ENCODE measurements around the gene PIGM.

The PIGM gene

DNA sequence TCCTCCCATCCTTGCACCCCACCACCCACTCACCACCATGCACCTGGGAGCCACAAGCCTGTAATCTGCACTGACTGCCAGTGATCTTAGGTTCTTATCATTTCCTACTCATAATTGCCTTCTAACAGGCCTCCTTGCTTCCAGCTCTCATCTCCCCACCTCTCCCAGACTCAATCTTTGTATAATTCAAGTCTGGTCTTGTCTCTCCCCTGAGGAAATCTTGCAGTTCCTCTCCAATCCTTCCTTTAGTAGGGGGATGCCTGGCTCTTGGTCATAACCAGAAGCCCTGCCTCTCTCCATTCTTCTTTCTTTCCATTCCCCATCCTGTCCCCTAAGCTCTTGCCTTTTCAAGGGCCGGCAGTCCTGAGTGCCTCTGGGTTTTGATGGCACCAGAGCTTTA is 27.8 kb downstream of the PIGM start:
- DNase-seq (ENCODE audit: low read depth) = no peak
- no peak overlapping the region for H3K4me3 ChIP-seq (ENCODE audit: low read depth, low read length)
- TF ChIP-seq, protein P1, sequence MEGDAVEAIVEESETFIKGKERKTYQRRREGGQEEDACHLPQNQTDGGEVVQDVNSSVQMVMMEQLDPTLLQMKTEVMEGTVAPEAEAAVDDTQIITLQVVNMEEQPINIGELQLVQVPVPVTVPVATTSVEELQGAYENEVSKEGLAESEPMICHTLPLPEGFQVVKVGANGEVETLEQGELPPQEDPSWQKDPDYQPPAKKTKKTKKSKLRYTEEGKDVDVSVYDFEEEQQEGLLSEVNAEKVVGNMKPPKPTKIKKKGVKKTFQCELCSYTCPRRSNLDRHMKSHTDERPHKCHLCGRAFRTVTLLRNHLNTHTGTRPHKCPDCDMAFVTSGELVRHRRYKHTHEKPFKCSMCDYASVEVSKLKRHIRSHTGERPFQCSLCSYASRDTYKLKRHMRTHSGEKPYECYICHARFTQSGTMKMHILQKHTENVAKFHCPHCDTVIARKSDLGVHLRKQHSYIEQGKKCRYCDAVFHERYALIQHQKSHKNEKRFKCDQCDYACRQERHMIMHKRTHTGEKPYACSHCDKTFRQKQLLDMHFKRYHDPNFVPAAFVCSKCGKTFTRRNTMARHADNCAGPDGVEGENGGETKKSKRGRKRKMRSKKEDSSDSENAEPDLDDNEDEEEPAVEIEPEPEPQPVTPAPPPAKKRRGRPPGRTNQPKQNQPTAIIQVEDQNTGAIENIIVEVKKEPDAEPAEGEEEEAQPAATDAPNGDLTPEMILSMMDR (IDR thresholded peaks at IDR 0.05; ENCODE audit: control insufficient read depth, extremely low read depth, insufficient read depth) = no peak

DNA sequence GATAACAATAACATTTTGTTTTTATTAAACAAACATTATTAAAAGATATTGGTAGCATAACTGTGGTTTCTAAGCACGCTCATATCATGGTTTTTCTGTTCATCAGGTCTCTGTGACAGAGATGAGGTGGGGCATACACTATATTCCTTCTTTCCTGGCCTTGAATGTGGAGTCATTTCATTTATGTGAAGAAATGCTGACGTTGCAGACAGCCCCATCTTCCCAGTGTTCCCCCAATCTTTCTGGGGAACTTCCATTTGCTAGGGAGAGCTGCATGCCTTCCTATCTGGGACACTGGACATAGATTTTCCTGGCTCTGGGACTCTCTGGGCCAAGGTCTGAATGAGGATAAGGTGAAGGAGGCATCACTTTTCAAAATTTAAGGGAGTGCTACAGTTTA is 30.4 kb downstream of the PIGM start:
- H3K4me3 ChIP-seq (ENCODE audit: low read depth, low read length) = no peak overlapping the region
- TF ChIP-seq, protein P1 (IDR thresholded peaks at IDR 0.05; ENCODE audit: control insufficient read depth, extremely low read depth, insufficient read depth) = no peak

DNA sequence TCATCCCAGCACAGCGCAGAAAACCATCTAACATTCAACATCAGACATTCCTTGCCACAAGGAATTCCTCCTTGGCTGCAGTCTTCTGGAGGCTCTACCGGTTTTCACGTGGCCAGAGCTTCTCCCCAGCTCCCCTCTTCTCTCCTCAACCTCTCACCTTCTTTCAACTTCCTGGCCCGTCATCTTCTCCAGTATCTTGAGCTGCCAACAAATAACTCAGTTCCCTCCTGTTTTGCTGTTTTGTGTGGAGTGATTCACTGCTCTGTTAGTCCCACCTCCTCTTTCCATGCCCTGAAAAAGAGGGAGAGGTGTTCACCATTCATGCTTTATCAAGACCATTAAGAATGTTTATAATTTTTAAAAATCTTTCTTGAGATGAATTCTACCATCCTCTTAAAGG is 32.6 kb downstream of the PIGM start:
- TF ChIP-seq, protein P1 (IDR thresholded peaks at IDR 0.05; ENCODE audit: control insufficient read depth, extremely low read depth, insufficient read depth) = no peak

More for the DNA sequence above, 30.4 kb downstream of the PIGM start:
- DNase-seq (ENCODE audit: low read depth) = no peak

DNA sequence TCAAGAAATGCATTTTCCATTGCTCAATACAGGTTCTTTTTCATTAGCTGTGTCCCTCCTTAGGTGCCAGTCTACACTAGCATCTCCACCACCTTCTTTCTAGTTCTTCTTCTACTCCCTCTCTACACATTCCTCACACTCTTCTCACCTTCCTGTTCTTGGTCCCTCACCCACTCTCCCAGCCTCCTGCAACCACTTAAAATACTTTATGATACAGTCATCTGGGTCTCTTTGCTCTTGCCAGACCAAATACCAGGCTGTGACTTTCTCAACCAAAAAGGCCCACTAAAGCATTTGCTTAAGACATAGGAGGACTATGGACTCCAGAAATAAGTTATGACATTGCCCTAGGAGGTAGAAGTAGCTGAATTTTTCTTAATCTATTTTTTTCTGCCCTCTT is 35.1 kb downstream of the PIGM start:
- TF ChIP-seq, protein P1 (IDR thresholded peaks at IDR 0.05; ENCODE audit: control insufficient read depth, extremely low read depth, insufficient read depth) = no peak
- no peak for DNase-seq (ENCODE audit: low read depth)
- no peak overlapping the region for H3K4me3 ChIP-seq (ENCODE audit: low read depth, low read length)

More for the DNA sequence above, 32.6 kb downstream of the PIGM start:
- DNase-seq (ENCODE audit: low read depth) = no peak
- H3K4me3 ChIP-seq (ENCODE audit: low read depth, low read length) = no peak overlapping the region

DNA sequence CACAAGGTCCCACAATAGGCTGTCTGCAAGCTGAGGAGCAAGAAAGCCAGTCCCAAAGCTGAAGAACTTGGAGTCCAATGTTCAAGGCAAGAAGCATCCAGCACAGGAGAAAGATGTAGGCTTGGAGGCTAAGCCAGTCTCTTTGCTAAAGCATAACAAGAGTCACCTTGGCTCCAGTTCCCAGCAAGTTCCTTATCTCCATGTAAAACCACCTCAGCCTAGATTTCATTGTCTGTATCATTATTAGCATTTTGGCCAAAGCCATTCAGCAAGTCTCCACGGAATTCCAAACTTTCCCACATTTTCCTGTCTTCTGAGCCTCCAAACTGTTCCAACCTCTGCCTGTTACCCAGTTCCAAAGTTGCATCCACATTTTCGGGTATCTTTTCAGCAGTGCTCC is 36.9 kb downstream of the PIGM start:
- no peak overlapping the region for H3K4me3 ChIP-seq (ENCODE audit: low read depth, low read length)
- TF ChIP-seq, protein P1 (IDR thresholded peaks at IDR 0.05; ENCODE audit: control insufficient read depth, extremely low read depth, insufficient read depth) = no peak
- no peak for DNase-seq (ENCODE audit: low read depth)

DNA sequence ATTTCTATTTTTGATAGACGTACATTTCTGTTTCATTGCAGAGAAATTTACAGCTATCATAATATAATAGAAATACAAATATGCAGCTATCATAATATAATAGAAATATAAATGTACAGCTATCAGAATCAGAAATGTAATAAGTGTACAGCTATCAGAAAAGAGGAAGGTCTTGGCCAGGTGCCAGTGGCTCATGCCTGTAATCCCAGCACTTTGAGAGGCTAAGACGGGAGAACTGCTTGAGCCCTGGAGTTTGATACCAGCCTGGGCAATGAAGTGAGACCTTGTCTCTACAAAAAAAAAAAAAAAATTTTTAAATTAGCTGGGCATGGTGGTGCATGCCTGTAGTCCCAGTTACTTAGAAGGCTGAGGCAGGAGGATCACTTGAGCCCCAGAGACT is 37.9 kb downstream of the PIGM start:
- no peak overlapping the region for H3K4me3 ChIP-seq (ENCODE audit: low read depth, low read length)
- TF ChIP-seq, protein P1 (IDR thresholded peaks at IDR 0.05; ENCODE audit: control insufficient read depth, extremely low read depth, insufficient read depth) = no peak
- DNase-seq (ENCODE audit: low read depth) = no peak

DNA sequence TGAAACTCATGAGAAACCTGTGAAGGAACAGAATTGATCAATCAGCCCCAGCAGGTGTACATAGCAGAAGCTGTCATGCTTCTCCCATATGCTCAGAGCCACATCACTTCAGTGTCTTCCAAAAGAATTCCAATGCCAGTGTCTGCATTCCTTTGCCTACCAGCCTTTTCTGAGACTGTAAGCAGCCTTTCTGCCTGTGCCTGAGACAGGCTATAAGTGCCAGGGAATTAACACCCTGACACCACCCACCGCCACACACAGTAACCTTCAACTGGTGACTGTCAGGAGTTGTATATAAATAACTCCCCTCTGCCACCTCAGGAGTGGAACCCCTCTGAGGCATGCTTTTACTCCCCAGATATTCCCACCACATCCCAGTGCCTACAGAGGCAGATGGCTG is 39.6 kb downstream of the PIGM start:
- no peak overlapping the region for H3K4me3 ChIP-seq (ENCODE audit: low read depth, low read length)
- TF ChIP-seq, protein P1 (IDR thresholded peaks at IDR 0.05; ENCODE audit: control insufficient read depth, extremely low read depth, insufficient read depth) = no peak
- no peak for DNase-seq (ENCODE audit: low read depth)
